ENCODE results near the gene POLR2B.

DNA sequence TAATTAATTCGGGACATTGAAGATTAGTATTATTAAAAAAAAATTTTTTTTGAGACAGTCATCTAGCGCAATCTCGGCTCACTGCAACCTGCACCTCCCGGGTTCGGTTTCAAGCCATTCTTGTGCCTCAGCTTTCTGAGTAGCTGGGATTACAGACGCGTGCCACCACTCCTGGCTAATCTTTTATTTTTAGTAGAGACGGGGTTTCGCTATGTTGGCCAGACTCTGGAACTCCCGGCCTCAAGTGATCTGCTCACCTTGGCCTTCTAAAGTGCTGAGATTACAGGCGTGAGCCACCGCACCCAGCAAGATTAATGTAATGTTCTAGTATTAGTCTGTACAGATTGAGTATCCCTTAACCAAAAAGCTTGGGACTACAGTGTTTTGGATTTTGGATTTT lies 38.3 kb upstream of the POLR2B start:
- TF ChIP-seq, protein P1, sequence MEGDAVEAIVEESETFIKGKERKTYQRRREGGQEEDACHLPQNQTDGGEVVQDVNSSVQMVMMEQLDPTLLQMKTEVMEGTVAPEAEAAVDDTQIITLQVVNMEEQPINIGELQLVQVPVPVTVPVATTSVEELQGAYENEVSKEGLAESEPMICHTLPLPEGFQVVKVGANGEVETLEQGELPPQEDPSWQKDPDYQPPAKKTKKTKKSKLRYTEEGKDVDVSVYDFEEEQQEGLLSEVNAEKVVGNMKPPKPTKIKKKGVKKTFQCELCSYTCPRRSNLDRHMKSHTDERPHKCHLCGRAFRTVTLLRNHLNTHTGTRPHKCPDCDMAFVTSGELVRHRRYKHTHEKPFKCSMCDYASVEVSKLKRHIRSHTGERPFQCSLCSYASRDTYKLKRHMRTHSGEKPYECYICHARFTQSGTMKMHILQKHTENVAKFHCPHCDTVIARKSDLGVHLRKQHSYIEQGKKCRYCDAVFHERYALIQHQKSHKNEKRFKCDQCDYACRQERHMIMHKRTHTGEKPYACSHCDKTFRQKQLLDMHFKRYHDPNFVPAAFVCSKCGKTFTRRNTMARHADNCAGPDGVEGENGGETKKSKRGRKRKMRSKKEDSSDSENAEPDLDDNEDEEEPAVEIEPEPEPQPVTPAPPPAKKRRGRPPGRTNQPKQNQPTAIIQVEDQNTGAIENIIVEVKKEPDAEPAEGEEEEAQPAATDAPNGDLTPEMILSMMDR (conservative IDR thresholded peaks at IDR 0.05; ENCODE audit: low read depth, low read length) = no peak
- TF ChIP-seq SMC3 (IDR thresholded peaks at IDR 0.05; ENCODE audit: low read depth, low read length) = no peak
- no peak for TF ChIP-seq POLR2A (IDR thresholded peaks at IDR 0.05; ENCODE audit: low read depth, low read length)

Measured in IMR-90 (cell line).